SU-DHL-6 (cell line): Measurements from ENCODE around the gene UROC1.

ENCODE experiments used
- H2AFZ ChIP-seq: fragments of 200-600 bp; sonication (generic); 2 replicates; pipeline ENCODE4 v1.6.1; 2014; ENCODE audit warnings: low read depth, mild to moderate bottlenecking, moderate library complexity, mixed read lengths, antibody characterized with exemption, low read length; ENCODE audit not compliant: severe bottlenecking
- H3F3A ChIP-seq: fragments of 200-600 bp; shearing (Covaris generic); 2 replicates; pipeline ENCODE4 v1.6.0; 2016; ENCODE audit warnings: antibody characterized with exemption, mild to moderate bottlenecking; ENCODE audit not compliant: insufficient read depth
- H3K27ac ChIP-seq: fragments of 200-600 bp; sonication (generic); 2 replicates; pipeline ENCODE4 v1.5.1; 2016; ENCODE audit warnings: low read depth, mild to moderate bottlenecking, low read length, moderate library complexity, mixed read lengths
- H3K27me3 ChIP-seq: fragments of 200-600 bp; sonication (generic), shearing (Covaris generic); 2 replicates; pipeline ENCODE4 v1.6.0; 2014; ENCODE audit warnings: mild to moderate bottlenecking, low read length
- H3K36me3 ChIP-seq: fragments of 200-600 bp; sonication (generic); 2 replicates; pipeline ENCODE4 v1.6.1; 2014; ENCODE audit warnings: mild to moderate bottlenecking, low read length, mixed read lengths
- H3K4me2 ChIP-seq: fragments of 300-600, 200-600 bp; shearing (Covaris generic), sonication (generic); 2 replicates; pipeline ENCODE4 v1.6.0; 2014; ENCODE audit warnings: low read length, low read depth, mild to moderate bottlenecking; ENCODE audit not compliant: poor library complexity, severe bottlenecking
- H3K4me3 ChIP-seq: fragments of 200-600 bp; sonication (generic); 2 replicates; pipeline ENCODE4 v1.5.1; 2014; ENCODE audit warnings: antibody characterized with exemption, low read length, mild to moderate bottlenecking, mixed read lengths; ENCODE audit not compliant: insufficient read depth, poor library complexity, severe bottlenecking
- H3K79me2 ChIP-seq: fragments of 200-600 bp; sonication (generic); 2 replicates; pipeline ENCODE4 v1.6.1; 2014; ENCODE audit warnings: mild to moderate bottlenecking, low read length, moderate library complexity; ENCODE audit not compliant: insufficient read depth
- H3K9ac ChIP-seq: fragments of 200-600 bp; sonication (generic); 2 replicates; pipeline ENCODE4 v1.7.0; 2014; ENCODE audit warnings: mild to moderate bottlenecking, low read length
- H3K9me2 ChIP-seq: fragments of 200-600 bp; sonication (generic); replicated peaks from 2 replicates; pipeline ENCODE4 v1.6.1; 2014; ENCODE audit warnings: low read length; ENCODE audit not compliant: insufficient read depth
- H3K9me3 ChIP-seq: fragments of 200-600 bp; sonication (generic); 2 replicates; pipeline ENCODE4 v1.6.1; 2014; ENCODE audit warnings: low read length, mixed read lengths; ENCODE audit not compliant: insufficient read depth
- H4K20me1 ChIP-seq: fragments of 200-600 bp; sonication (generic); 2 replicates; pipeline ENCODE4 v1.6.1; 2014; ENCODE audit warnings: low read depth, mild to moderate bottlenecking, antibody characterized with exemption, low read length, moderate library complexity, mixed read lengths
- CTCF ChIP-seq: fragments of 200-600 bp; sonication (generic); IDR thresholded peaks from one replicate; pipeline ENCODE4 v1.5.1; 2017; ENCODE audit warnings: antibody characterized with exemption, mild to moderate bottlenecking, low read length, moderate library complexity; ENCODE audit not compliant: insufficient read depth, poor library complexity, severe bottlenecking
- EZH2phosphoT487 ChIP-seq: fragments of 200-600 bp; sonication (generic), shearing (Covaris generic); conservative IDR thresholded peaks from 2 replicates; pipeline ENCODE4 v1.6.1; 2018; ENCODE audit warnings: mild to moderate bottlenecking, antibody characterized with exemption, low read length, moderate library complexity, mixed read lengths

The UROC1 gene

GRCh38 chr3:126464093-126464492 lies 53.5 kb downstream of the UROC1 start:
- peaks cover 3% of the 10 kb centered on the region; the same call in 1 of the 2 replicates for H3K36me3 ChIP-seq
- no peaks in the 10 kb centered on the region; the same call in 1 of the 2 replicates for H3K79me2 ChIP-seq

GRCh38 chr3:126463521-126463920 lies 54.1 kb downstream of the UROC1 start:
- TF ChIP-seq CTCF (no peak), EZH2phosphoT487 (no peak)
- no peak overlapping the region for H3K4me3 ChIP-seq
- peaks cover 3% of the 10 kb centered on the region; the same call in 1 of the 2 replicates for H3K36me3 ChIP-seq
- no peaks in the 10 kb centered on the region for H3K9me2 ChIP-seq
- no peak overlapping the region for H3K4me2 ChIP-seq
- no peaks in the 10 kb centered on the region for H3F3A ChIP-seq
- H3K9ac ChIP-seq = no peak overlapping the region
- H3K27ac ChIP-seq = no peak overlapping the region
- H3K79me2 ChIP-seq = no peaks in the 10 kb centered on the region
- no peaks in the 10 kb centered on the region; the same call in 1 of the 2 replicates for H4K20me1 ChIP-seq
- no peaks in the 10 kb centered on the region for H3K27me3 ChIP-seq
- H3K9me3 ChIP-seq = no peaks in the 10 kb centered on the region
- no peak overlapping the region for H2AFZ ChIP-seq

More at GRCh38 chr3:126464093-126464492, 53.5 kb downstream of the UROC1 start:
- no peak overlapping the region for H3K4me3 ChIP-seq
- H3F3A ChIP-seq = no peaks in the 10 kb centered on the region
- no peak overlapping the region for H2AFZ ChIP-seq
- no peak overlapping the region for H3K4me2 ChIP-seq
- no peaks in the 10 kb centered on the region for H3K9me2 ChIP-seq
- H3K27ac ChIP-seq = no peak overlapping the region
- TF ChIP-seq CTCF (no peak), EZH2phosphoT487 (no peak)
- H3K9me3 ChIP-seq = no peaks in the 10 kb centered on the region
- H4K20me1 ChIP-seq = no peaks in the 10 kb centered on the region; the same call in 1 of the 2 replicates
- no peak overlapping the region for H3K9ac ChIP-seq
- H3K27me3 ChIP-seq = no peaks in the 10 kb centered on the region

- H2AFZ ChIP-seq = no peak overlapping the region
- H4K20me1 ChIP-seq = no peaks in the 10 kb centered on the region; the same call in 1 of the 2 replicates
- no peaks in the 10 kb centered on the region for H3K79me2 ChIP-seq
- H3K4me3 ChIP-seq = no peak overlapping the region
- no peaks in the 10 kb centered on the region for H3K9me2 ChIP-seq
- H3K27ac ChIP-seq = no peak overlapping the region
- H3K36me3 ChIP-seq = peaks cover 3% of the 10 kb centered on the region; the same call in 1 of the 2 replicates
- H3F3A ChIP-seq = no peaks in the 10 kb centered on the region
- no peaks in the 10 kb centered on the region for H3K27me3 ChIP-seq
- no peak overlapping the region for H3K9ac ChIP-seq
- H3K4me2 ChIP-seq = no peak overlapping the region
- no peaks in the 10 kb centered on the region for H3K9me3 ChIP-seq
- TF ChIP-seq EZH2phosphoT487 (no peak), CTCF (no peak)
Observed at GRCh38 chr3:126461450-126462070, 56.0 kb downstream of the UROC1 start.
